K562 (cell line): ENCODE data around the gene ZNF862. TPM values are rescaled to one million over a fixed set of nuclear protein-coding genes. Genes with fewer than 3 reads are reported as not detected.

Experiments
- ARNT ChIP-seq, 2 experiments: fragments of 450-650 bp; IDR thresholded peaks; 2 replicates each; pipeline ENCODE4 v1.6.1; 2016; ENCODE audit warnings: mild to moderate bottlenecking in 1 of 2
- BACH1 ChIP-seq: fragments of 200-800 bp; sonication (Bioruptor generic); IDR thresholded peaks from 2 replicates; pipeline ENCODE4 v1.6.1; 2016; ENCODE audit warnings: missing genetic modification characterization, missing compliant biosample characterization
- BRD9 ChIP-seq: fragments of 450-650 bp; IDR thresholded peaks from 2 replicates; pipeline ENCODE4 v1.6.1; 2018; ENCODE audit warnings: low read depth; ENCODE audit not compliant: partially characterized antibody
- COPS2 ChIP-seq: fragments of 450-650 bp; conservative IDR thresholded peaks from 2 replicates; pipeline ENCODE4 v1.6.1; 2016; ENCODE audit warnings: mild to moderate bottlenecking, moderate library complexity
- ELF4 ChIP-seq: fragments of 450-650 bp; formaldehyde crosslinking; IDR thresholded peaks from 2 replicates; pipeline ENCODE4 v1.4.0; 2022; ENCODE audit warnings: missing genetic modification characterization
- MCM5 ChIP-seq: fragments of 450-650 bp; IDR thresholded peaks from 2 replicates; pipeline ENCODE4 v1.6.1; 2016; ENCODE audit warnings: low read depth
- MGA ChIP-seq: fragments of 450-650 bp; IDR thresholded peaks from 2 replicates; pipeline ENCODE4 v1.6.1; 2016; ENCODE audit warnings: mild to moderate bottlenecking, moderate library complexity
- NR2C1 ChIP-seq, 2 experiments: fragments of 450-650 bp; IDR thresholded peaks; 2 replicates each; pipeline ENCODE4 v1.6.1; 2017; ENCODE audit warnings: mild to moderate bottlenecking in 2 of 2, antibody characterized with exemption in 1 of 2, inconsistent platforms in 1 of 2, missing compliant biosample characterization in 1 of 2, missing genetic modification characterization in 1 of 2
- STAG1 ChIP-seq: sonication (generic); formaldehyde crosslinking; IDR thresholded peaks from 2 replicates; pipeline ENCODE4 v1.5.0; 2020; ENCODE audit warnings: missing genetic modification reagents, borderline replicate concordance
- ZNF143 ChIP-seq: sonication (generic); formaldehyde crosslinking; IDR thresholded peaks from 2 replicates; pipeline ENCODE4 v1.9.0; 2022; ENCODE audit warnings: mild to moderate bottlenecking, missing genetic modification reagents
- ZNF263 ChIP-seq: sonication (generic); formaldehyde crosslinking; IDR thresholded peaks from 2 replicates; pipeline ENCODE4 v1.8.0; 2022; ENCODE audit warnings: mild to moderate bottlenecking, missing genetic modification reagents, borderline replicate concordance
- ZNF609 ChIP-seq: sonication (generic); formaldehyde crosslinking; IDR thresholded peaks from 2 replicates; pipeline ENCODE4 v1.8.1; 2023; ENCODE audit warnings: missing genetic modification reagents, mild to moderate bottlenecking, borderline replicate concordance
- polyA plus RNA-seq, 8 experiments: library from polyadenylated mRNA; depleted of rRNA in 4 of 8; stranded (reverse) in 5 of 8; unstranded in 3 of 8; fragments of >200 nt; fragmentation: Nextera tagmentation in 2 of 8; fragmentation: Illumina TruSeq in 1 of 8; extraction: Ambion mirVana in 2 of 8; extraction: Trizol in 1 of 8; gene quantifications; 2 replicates each; pipeline versions ENCODE4 v1.2.1 to v1.2.3, GENCODE V29; 2011 to 2014; ENCODE audit warnings: inconsistent platforms in 1 of 8, missing spikeins in 1 of 8
- total RNA-seq, 7 experiments: library from RNA; depleted of rRNA in 6 of 7; stranded (reverse); fragments of >200 nt in 6 of 7; fragmentation: Illumina TruSeq in 2 of 7; extraction: Trizol in 2 of 7; gene quantifications; 2 replicates each; pipeline versions ENCODE4 v1.2.1 to v1.2.3, GENCODE V29; 2011 to 2021; ENCODE audit warnings: low replicate concordance in 1 of 7

The ZNF862 gene
- total and polyA plus RNA-seq, 9 of the 15 experiments (the other 6 are each of a cell fraction or from before 2014, with no cell fraction given), result 1.1 to 3.9 (median 2.6) TPM

- TF ChIP-seq ZNF609 (CRISPR knock-in tag) (no peak), BRD9 (no peak), BACH1 (tag) (no peak), ZNF263 (peak; percentile 20; the same call in 1 of the 2 replicates), MCM5 (no peak), MGA (peak; percentile 17; the same call in 1 of the 2 replicates), ELF4 (CRISPR knock-in tag) (no peak), NR2C1 (IDR thresholded peaks at IDR 0.05) (no peak), NR2C1 (tag; IDR thresholded peaks at IDR 0.05) (no peak), STAG1 (CRISPR knock-in tag) (no peak), COPS2 (no peak), ARNT (IDR thresholded peaks at IDR 0.05) (no peak), ZNF143 (CRISPR knock-in tag) (0 out of 2 replicates have a peak, but pooled peaks have one; percentile 50)
Measured at GRCh38 chr7:149873970-149874643, 35.9 kb downstream of the ZNF862 start (continued).
